ENCODE measurements around the gene WWOX.

GRCh38 chr16:79049040-79049439, 949.6 kb downstream of the WWOX start:
- no peak for TF ChIP-seq CTCF (IDR thresholded peaks at IDR 0.05)
- TF ChIP-seq EP300 (IDR thresholded peaks at IDR 0.05) = no peak
- no peak for TF ChIP-seq POLR2A (IDR thresholded peaks at IDR 0.05)
